Prostate gland (tissue), 2 donors: ENCODE results near the gene ALDH6A1. TPM values are rescaled to one million over a fixed set of nuclear protein-coding genes. Genes with fewer than 3 reads are reported as not detected.

Experiments
- total RNA-seq, 2 donors: library from RNA; depleted of rRNA; stranded (reverse); fragments of >200 nt; gene quantifications; one replicate each; pipeline ENCODE4 v1.1.0, GENCODE V29; 2016

Gene ALDH6A1
- total RNA-seq, 2 donors from 2014 or later = 78.2 to 85.8 TPM

Other genes with a start within 250 kb of the ALDH6A1 start
- gene PTGR2, start 232.6 kb downstream of the ALDH6A1 start, total RNA-seq = 10 to 100 TPM; 10.7 to 13.6 TPM
- 10 to 100 TPM; 47.7 to 56.5 TPM for gene ZNF410, start 197.6 kb downstream of the ALDH6A1 start, total RNA-seq
- gene FAM161B, start 134.4 kb downstream of the ALDH6A1 start, total RNA-seq = 10 to 100 TPM in 1 of 2 donors, 1 to 10 TPM in 1; 9.3 to 13.8 TPM
- 10 to 100 TPM; 26.1 to 59.9 TPM for gene COQ6, start 134.2 kb downstream of the ALDH6A1 start, total RNA-seq
- gene ENTPD5, start 65.2 kb downstream of the ALDH6A1 start, total RNA-seq = 10 to 100 TPM; 33.4 to 63.6 TPM
- gene BBOF1, start 65.1 kb downstream of the ALDH6A1 start, total RNA-seq = 1 to 10 TPM; 3.6 to 5.9 TPM
- gene LIN52, start 503 bp upstream of the ALDH6A1 start, total RNA-seq = 1 to 10 TPM; 7.8 to 8.1 TPM
- gene VSX2, start 155.0 kb upstream of the ALDH6A1 start, total RNA-seq = not detected
- gene ABCD4, start 218.5 kb upstream of the ALDH6A1 start, total RNA-seq = 10 to 100 TPM; 33.4 to 77.3 TPM